Midbrain (tissue), 1 donor: ENCODE measurements around the gene ITLN1.
"Not testable (repeated sequence)": the region's sequence is repeated elsewhere in the genome, so short reads cannot be mapped to it uniquely, and the experiment has no call there.

ENCODE experiments used
- DNase-seq: peaks from one replicate; lab custom pipeline; 2025; lab: John Stamatoyannopoulos, UW

Gene ITLN1

GRCh38 chr1:160885042-160885441, at the start of gene ITLN1:
TSS of gene ITLN1 (minus strand) at chr1:160885180. CDS start at chr1:160884877, 303 bp downstream.
- DNase-seq: no peak

GRCh38 chr1:160933305-160933704, 48.3 kb upstream of the ITLN1 start:
- not testable (repeated sequence) for DNase-seq

GRCh38 chr1:160925652-160926244, 40.8 kb upstream of the ITLN1 start:
- DNase-seq: no peak

DNA sequence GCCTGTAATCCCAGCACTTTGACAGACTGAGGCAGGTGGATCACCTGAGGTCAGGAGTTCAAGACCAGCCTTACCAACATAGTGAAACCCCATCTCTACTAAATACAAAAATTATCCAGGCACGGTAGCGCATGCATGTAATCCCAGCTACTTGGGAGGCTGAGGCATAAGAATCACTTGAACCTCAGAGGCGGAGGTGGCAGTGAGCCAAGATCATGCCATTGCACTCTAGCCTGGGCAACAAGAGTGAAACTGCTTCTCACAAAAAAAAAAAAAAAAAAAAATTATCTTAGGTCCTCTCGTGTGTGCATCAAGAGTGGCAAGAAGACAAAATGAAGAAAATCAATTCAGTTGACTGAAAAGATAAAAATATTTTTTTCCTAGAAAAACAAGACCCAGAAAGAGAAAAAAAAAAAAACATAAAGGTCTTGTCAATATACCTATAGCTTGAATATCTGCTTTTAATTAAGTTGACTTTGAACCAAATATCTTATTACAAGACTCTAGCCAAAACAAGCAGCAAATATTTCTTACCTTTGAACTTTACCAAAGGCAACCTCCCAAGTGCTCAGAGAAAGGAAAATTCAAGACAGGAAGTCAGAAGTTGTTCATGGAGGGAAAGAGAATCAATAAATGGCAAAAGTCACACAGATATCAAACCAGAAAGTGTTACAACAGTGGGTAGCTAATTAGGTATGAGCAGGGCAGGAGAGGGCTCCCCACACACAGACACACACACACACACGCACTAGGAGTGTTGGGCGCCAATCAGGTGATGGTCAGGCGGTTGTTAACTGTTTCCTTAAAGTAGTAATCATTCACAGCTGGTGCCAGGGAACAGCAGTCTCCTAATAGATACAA, 40.0 kb upstream of the ITLN1 start:
- no peak for DNase-seq

DNA sequence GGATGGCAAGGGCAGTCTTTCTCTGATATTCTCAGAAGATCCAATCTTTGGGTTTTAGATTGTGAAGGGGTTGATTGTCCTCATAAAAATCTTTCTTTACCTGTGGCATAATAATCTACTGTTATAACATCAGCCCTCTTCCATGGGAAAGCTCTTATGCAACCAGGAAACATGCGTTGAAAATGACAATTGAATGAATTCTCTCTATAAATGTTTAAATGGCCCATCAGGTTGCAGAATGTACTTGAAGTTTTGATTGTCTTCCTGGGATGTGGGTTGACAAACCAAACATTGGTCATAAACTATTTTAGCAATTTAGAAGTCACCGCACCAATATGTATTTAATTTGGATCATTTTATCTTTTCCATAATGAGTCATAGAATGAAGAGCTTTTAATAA, 31.7 kb upstream of the ITLN1 start:
- no peak for DNase-seq

DNA sequence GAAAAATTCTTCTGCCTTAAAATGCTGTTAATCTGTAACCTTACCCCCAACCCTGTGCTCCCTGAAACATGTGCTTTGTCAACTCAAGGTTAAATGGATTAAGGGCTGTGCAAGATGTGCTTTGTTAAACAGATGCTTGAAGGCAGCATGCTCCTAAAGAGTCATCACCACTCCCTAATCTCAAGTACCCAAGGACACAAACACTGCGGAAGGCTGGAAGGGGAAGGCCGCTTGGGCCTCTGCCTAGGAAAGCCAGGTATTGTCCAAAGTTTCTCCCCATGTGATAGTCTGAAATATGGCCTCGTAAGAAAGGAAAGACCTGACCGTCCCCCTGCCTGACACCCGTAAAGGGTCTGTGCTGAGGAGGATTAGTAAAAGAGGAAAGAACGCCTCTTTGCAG, 28.2 kb upstream of the ITLN1 start:
- not testable (repeated sequence) for DNase-seq

GRCh38 chr1:160911925-160912324, 26.9 kb upstream of the ITLN1 start:
- no peak for DNase-seq

GRCh38 chr1:160911441-160911840, 26.5 kb upstream of the ITLN1 start:
- DNase-seq: no peak

- no peak for DNase-seq
These were observed 25.3 kb upstream of the ITLN1 start for GRCh38 chr1:160910170-160910750.

GRCh38 chr1:160907976-160908375, 23.0 kb upstream of the ITLN1 start:
- no peak for DNase-seq

GRCh38 chr1:160905617-160905989, 20.6 kb upstream of the ITLN1 start:
- no peak for DNase-seq

DNA sequence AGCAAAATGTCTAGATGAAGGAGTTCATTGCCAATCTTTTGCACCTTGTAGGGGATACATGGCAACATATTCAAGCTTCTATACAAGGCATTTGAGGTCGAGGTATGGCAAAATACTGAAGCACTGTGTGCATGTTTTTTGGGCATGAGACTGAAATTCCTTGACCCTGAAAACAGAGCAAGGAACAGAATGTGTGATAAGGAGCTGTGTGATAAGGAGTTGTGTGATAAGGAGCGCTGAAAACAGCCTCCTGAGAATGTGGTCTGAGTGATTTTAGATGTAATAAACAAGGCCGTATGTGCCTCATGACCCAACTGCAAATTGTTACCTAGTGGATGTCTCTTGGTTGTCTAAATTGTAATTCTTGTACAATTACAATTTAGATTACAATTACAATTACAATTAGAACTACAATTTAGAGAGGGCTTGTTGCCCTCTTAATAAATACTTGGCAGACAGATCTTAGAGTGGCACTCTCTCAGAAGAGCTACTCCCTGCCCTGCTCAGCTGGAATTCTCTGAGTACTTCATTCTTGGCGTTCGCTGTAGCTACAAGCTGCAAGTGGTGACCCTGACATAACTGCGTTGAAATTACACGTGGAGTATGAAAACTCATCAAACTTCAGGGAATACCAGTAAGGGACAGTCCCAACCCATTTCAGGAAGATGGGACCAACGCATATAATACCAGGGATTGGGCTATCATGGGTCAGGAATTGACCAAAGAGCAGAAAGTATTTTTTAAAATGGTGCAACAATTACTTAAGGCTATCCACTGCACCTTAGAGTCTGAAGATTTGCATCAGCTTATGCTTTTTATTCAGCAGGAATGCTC, 20.0 kb upstream of the ITLN1 start:
- no peak for DNase-seq

DNA sequence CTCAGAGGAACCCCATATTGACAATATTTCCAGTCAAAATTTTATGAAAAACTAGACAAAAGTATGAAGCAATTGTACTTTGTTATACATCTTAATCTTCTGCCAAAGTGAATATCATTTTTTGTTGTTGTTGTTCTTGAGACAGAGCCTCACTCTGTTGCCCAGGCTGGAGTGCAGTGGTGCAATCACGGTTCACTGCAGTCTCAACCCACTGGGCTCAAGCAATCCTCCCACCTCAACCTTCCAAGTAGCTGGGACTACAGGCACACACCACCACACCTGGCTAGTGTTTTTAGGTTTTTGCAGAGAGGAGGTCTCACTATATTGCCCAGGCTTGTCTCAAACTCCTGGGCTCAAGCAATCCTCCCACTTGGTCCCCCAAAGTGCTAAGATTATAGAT, 17.3 kb upstream of the ITLN1 start:
- not testable (repeated sequence) for DNase-seq

DNA sequence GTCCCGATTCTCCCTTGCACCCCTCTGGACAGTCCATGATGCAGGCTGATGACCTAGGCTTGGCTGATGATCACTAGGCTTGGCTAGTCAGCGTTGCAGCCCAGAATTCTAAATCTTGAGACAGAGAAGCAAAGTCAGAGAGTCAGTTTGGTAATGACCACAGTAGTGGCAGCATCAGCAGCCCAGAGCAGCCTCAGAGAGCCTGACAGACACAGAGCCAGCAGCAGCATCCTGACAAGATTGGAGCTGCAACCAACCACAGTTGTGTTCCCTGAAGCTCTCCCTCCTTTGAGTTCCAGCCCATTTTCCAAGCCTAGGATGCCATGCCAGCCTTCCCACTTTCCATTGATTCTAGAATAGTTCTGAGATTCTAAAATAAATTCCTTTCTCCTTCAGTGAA, 16.8 kb upstream of the ITLN1 start:
- no peak for DNase-seq

GRCh38 chr1:160900683-160901082, 15.7 kb upstream of the ITLN1 start:
- DNase-seq: not testable (repeated sequence)

DNA sequence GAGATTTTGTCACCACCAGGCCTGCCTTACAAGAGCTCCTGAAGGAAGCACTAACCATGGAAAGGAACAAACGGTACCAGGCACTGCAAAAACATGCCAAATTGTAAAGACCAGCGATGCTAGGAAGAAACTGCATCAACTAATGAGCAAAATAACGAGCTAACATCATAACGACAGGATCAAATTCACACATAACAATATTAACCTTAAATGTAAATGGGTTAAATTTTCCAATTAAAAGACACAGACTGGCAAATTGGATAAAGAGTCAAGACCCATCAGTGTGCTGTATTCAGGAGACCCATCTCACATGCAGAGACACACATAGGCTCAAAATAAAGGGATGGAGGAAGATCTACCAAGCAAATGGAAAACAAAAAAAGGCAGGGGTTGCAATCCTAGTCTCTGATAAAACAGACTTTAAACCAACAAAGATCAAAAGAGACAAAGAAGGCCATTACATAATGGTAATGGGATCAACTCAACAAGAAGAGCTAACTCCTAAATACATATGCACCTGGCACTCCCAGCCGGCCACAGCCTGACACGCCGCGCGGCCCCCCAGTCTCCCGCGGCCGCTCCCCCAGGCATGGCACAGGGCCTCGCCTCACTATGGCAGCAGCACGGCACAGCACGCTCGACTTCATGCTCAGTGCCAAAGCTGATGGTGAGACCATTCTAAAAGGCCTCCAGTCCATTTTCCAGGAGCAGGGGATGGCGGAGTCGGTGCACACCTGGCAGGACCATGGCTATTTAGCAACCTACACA, 9.6 kb upstream of the ITLN1 start:
- not testable (repeated sequence) for DNase-seq

- DNase-seq: no peak
These were observed 6.5 kb upstream of the ITLN1 start for GRCh38 chr1:160891474-160891873.

GRCh38 chr1:160888926-160889325, 3.9 kb upstream of the ITLN1 start:
- no peak for DNase-seq

DNA sequence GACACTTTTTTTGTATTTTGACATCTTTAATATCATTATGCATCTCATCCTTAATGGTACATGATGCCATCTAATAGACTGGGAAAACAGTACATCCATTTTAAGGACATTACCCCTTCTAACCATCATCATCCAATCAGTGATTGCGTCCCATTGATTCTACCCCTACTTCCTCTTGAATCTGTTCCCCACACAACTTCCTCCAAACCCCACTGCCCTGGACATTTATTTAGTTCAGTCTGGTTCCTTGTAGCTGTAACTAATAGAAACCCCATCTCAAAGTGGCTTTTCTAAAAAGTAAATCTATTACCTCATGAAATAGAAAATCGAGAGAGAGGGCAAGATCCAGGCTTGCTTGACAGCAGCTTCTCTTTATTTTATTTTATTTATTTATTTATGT, 2.1 kb upstream of the ITLN1 start:
- DNase-seq: no peak

DNA sequence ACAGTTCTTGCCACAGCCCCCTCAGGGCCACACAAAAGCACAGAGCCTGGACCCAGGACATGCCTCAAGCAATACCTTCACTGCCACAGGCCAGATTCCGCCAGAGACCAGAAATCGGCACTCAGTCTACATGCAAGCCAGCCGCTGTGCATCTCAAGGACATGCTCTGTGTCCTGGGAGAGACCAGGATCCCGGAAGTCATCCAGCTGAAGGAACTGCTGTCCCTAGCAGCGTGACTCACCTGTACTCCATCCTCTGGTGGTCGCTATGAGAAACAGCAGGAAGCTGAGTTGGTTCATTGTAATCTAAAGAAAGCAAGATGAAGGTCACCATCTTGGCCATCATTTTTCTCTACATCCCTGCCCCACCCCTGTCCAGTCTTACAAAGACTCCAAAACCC, 401 bp downstream of the ITLN1 start:
- DNase-seq: no peak
